Activated naive CD4-positive, alpha-beta T cell treated with anti-CD3 and anti-CD28 coated beads, Interleukin-2, amount 10 ng/mL, durations not matched to agents 7 days and 5 days (primary cell): Measurements from ENCODE around the gene KMT2E.

ENCODE experiments used
- CTCF ChIA-PET: fragments of 350-600 bp; sonication (Branson Sonifier 250); formaldehyde crosslinking; loops from one replicate; lab custom pipeline; 2021; ENCODE audit warnings: antibody characterized with exemption; lab: Charles Lee
- DNase-seq: peaks from one replicate; pipeline ENCODE4 v3.0.0-alpha.2; 2020
- H3K27ac Mint-ChIP-seq: one replicate; pipeline ENCODE4 v1.8.0; 2021; ENCODE audit warnings: mild to moderate bottlenecking, moderate library complexity, mixed read lengths
- H3K27me3 Mint-ChIP-seq: one replicate; pipeline ENCODE4 v1.8.0; 2021; ENCODE audit warnings: mild to moderate bottlenecking, mixed read lengths
- H3K36me3 Mint-ChIP-seq: one replicate; pipeline ENCODE4 v1.8.0; 2021; ENCODE audit warnings: mixed read lengths
- H3K4me1 Mint-ChIP-seq: one replicate; pipeline ENCODE4 v1.8.0; 2021; ENCODE audit warnings: mixed read lengths
- H3K4me3 Mint-ChIP-seq: one replicate; pipeline ENCODE4 v1.8.0; 2021; ENCODE audit warnings: mild to moderate bottlenecking, moderate library complexity, mixed read lengths
- H3K9me3 Mint-ChIP-seq: one replicate; pipeline ENCODE4 v1.8.0; 2021; ENCODE audit warnings: mixed read lengths

The KMT2E gene

DNA sequence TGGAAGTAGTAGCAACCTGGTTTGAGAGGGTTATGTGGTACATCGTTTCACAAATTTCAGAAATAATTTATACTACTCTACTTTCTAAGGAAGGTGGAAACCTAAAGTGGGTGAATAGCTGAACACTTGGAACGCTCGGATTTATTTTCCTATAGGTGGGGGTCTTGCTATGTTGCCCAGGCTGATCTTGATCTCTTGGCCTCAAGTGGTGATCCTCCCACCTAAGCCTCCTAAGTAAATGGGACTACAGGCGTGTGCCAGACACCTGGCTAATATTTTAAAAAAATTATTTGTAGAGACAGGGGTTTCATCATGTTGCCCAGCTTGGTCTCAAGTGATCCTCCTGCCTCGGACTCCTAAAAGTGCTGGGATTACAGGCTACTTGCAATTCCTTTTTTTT is 6.7 kb upstream of the KMT2E start:
- no peak overlapping the region for H3K27ac Mint-ChIP-seq
- peaks cover 54% of the 10 kb centered on the region for H3K36me3 Mint-ChIP-seq
- CTCF ChIA-PET: interaction anchor here (0.8 to 14.5 kb wide), 5 partner anchors 11 to 82 kb away, joined by 3 to 154 read pairs (median 4); no protein-coding TSS in a partner anchor
- peaks cover 72% of the 10 kb centered on the region for H3K4me1 Mint-ChIP-seq
- H3K27me3 Mint-ChIP-seq: peaks cover 2% of the 10 kb centered on the region
- DNase-seq: no peak
- no peak overlapping the region for H3K4me3 Mint-ChIP-seq
- H3K9me3 Mint-ChIP-seq: no peaks in the 10 kb centered on the region

DNA sequence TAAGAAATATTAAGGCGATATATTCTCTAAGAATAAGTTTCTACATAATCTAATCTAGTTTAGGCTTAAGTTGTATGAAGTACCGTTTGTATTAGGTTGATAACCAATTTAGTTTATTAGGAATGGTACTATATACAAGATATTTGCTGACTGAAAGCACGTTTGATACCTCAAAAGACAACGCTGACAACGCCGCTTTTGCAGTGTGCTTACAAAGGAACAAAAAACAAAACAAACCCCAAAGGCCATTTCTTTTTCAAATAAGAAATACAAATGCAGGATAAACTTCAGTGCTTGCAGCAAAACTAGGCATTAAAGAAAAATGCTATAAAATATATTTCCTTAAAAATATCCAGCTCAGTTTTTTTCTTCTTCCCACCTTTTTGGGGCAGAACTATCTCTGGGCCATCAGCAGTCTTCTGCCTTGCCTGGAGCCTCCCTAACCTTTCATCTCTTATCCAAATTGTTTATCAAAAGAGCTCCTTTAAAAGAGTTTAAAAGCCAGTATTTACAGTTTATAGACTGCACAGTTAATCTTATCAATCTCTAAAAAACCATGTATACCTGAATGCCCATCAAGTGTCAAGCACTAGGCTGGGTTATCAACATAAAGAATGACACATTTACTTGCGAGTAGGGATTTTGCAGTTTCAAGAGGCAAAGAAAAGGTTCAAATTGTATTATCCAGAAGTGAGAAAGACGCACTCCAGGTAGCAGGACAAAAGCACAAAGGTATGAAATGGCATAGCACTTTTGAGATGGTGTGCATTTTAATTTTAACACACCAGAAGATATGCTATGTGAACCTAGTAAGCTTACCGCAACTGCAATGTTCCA is 4.1 kb upstream of the KMT2E start:
- DNase-seq: no peak
- H3K9me3 Mint-ChIP-seq: no peaks in the 10 kb centered on the region
- peak overlapping the region; percentile 100 for H3K27ac Mint-ChIP-seq
- peak overlapping the region; percentile 99 for H3K4me3 Mint-ChIP-seq
- peaks cover 48% of the 10 kb centered on the region for H3K4me1 Mint-ChIP-seq
- CTCF ChIA-PET: interaction anchor here (0.5 to 14.5 kb wide), 6 partner anchors 11 to 49 kb away, joined by 3 to 154 read pairs (median 4); no protein-coding TSS in a partner anchor
- peaks cover 68% of the 10 kb centered on the region for H3K36me3 Mint-ChIP-seq
- peaks cover 18% of the 10 kb centered on the region for H3K27me3 Mint-ChIP-seq

DNA sequence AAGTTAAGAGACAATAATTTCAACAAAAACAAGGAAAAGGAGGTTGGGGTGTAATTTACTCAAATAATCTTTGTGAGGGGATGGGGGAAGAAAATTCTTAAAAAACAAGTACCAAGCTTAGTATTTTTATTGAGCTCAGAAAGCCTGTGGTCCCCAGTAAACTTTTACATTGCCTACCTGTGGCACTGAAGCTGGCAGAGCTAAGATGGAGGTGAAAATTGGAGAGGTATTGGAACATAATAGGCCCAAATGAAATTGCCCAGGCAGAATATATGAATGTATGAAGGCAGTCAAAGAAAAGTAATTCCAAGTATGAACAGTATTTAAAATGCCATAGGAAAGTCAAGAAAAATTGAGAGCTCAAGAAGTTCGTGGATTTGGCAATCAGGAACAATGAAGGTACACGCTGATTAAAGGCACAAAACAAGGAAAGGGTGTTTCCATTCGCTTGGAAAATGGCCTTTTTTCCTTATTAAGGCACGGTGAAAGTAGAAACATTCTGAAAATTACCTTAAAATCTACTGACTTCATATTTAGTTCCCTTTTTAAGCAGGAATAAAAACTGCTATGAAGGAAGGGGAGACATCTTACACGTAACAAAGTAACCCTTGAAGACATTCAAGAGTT is 3.4 kb upstream of the KMT2E start:
- no peak for DNase-seq
- no peaks in the 10 kb centered on the region for H3K9me3 Mint-ChIP-seq
- H3K27me3 Mint-ChIP-seq: peaks cover 18% of the 10 kb centered on the region
- peaks cover 72% of the 10 kb centered on the region for H3K36me3 Mint-ChIP-seq
- H3K4me3 Mint-ChIP-seq: peak overlapping the region; percentile 99
- CTCF ChIA-PET: interaction anchor here (0.5 to 14.5 kb wide), 6 partner anchors 10 to 68 kb away, joined by 3 to 154 read pairs (median 4); no protein-coding TSS in a partner anchor
- H3K4me1 Mint-ChIP-seq: peaks cover 45% of the 10 kb centered on the region
- H3K27ac Mint-ChIP-seq: peak overlapping the region; percentile 100

DNA sequence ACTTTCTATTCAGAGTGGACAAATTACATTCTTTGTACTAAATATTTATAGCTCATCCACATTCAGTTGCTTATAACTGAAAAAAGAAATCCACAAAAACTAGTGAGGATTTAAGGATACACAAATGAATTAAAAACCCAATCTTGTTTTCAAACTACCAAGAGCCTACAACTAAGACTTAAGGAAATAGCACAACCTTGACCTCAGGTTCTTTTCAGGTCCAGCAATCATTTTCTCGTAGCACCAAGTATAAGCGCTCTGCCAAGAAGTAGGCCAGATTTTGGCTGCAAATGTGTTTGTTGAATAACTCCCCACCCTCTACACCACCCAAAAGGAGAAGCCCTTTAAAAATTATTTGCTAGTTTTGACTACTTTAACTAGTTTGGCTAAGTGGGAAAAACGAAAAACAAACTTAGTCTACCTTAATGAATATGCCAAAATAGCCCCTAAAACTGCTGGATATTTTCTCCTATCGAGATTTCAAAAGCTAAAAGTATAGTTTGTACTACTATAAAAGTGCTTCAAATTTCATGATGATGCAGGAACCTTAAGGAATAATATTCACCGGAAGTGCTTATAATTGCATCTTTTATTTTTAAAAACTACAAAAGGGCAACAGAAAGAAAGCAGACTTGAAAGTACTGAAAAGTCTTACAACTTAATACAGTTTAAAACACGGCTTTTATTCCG is 2.7 kb upstream of the KMT2E start:
- Mint-ChIP-seq H3K27me3 (peaks cover 18% of the 10 kb centered on the region), H3K4me1 (peaks cover 42% of the 10 kb centered on the region), H3K36me3 (peaks cover 75% of the 10 kb centered on the region), H3K4me3 (peak overlapping the region; percentile 99), H3K27ac (peak overlapping the region; percentile 100), H3K9me3 (no peaks in the 10 kb centered on the region)
- CTCF ChIA-PET: interaction anchor here (1.1 to 14.5 kb wide), 4 partner anchors 13 to 68 kb away, joined by 3 to 154 read pairs (median 6); no protein-coding TSS in a partner anchor
- no peak for DNase-seq

DNA sequence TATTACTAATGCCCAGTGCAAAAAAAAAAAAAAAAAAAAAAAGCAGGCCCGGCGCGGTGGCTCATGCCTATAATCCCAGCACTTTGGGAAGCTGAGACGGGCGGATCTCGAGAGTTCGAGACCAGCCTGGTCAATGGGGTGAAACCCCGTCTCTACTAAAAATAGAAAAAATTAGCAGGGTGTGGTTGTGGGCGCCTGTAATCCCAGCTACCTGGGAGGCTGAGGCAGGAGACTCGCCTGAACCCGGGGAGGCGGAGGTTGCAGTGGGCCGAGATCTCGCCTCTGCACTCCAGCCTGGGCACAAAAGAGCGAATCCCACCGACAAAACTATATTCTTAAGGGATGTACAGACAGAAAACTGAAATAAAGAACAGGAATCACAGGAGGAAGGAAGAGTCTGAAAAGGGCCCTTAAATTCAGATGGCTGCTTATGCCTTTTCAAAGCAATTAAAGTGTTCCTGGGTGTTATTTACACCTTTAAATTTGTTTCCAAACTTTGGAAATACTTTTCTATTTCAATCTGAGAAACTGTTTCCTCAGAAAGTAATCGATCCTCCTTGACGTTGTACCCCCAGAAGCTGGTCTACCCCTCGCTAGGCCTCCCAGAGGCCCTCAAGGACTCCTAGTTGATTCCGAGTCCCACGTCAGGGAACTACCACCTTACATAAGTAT is 2.0 kb upstream of the KMT2E start:
- peak; percentile 32 for DNase-seq
- H3K4me1 Mint-ChIP-seq: peaks cover 41% of the 10 kb centered on the region
- peaks cover 74% of the 10 kb centered on the region for H3K36me3 Mint-ChIP-seq
- no peaks in the 10 kb centered on the region for H3K9me3 Mint-ChIP-seq
- H3K4me3 Mint-ChIP-seq: peak overlapping the region; percentile 99
- CTCF ChIA-PET: interaction anchor here (1.1 to 14.5 kb wide), 3 partner anchors 29 to 69 kb away, joined by 3 to 154 read pairs (median 7); no protein-coding TSS in a partner anchor
- peaks cover 18% of the 10 kb centered on the region for H3K27me3 Mint-ChIP-seq
- H3K27ac Mint-ChIP-seq: peak overlapping the region; percentile 100

- CTCF ChIA-PET: interaction anchor here (0.6 to 14.5 kb wide), 4 partner anchors 24 to 70 kb away, joined by 3 to 154 read pairs (median 6); no protein-coding TSS in a partner anchor
- no peaks in the 10 kb centered on the region for H3K9me3 Mint-ChIP-seq
- peaks cover 77% of the 10 kb centered on the region for H3K36me3 Mint-ChIP-seq
- peaks cover 43% of the 10 kb centered on the region for H3K4me1 Mint-ChIP-seq
- H3K4me3 Mint-ChIP-seq: peak overlapping the region; percentile 99
- DNase-seq: peak; percentile 99
- H3K27me3 Mint-ChIP-seq: peaks cover 18% of the 10 kb centered on the region
- H3K27ac Mint-ChIP-seq: peak overlapping the region; percentile 100
Observed at GRCh38 chr7:105012503-105013220, 1.3 kb upstream of the KMT2E start.

DNA sequence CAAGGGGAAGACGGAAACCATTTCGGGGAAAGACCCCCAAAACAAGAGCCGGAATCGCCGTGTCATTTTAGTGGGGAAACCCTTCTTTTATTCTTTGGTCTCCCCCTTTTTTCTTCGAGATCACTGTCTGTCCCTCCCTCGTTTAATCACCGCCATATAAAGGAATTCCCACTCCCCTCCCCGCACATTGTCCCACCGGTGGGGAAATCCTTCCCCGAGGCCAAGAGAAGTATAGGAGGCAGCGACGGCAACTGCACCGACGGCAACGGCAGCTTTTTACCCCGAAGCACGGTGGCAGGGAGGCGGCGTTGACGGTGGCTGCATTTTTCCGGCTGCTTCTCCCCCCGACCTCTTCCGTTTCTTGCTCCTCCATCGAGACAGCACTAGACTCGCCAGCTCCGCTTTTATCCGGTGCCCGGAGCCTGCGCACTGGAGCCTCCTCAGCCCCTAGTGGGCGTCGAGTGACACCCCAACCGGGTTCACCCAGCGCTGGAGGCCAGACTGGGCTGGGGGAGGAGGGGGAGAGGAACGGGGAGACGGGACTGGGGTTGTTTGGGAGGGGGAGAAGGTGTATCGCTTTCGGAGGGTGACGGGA is 687 bp upstream of the KMT2E start:
- H3K4me1 Mint-ChIP-seq: peaks cover 41% of the 10 kb centered on the region
- H3K4me3 Mint-ChIP-seq: peak overlapping the region; percentile 99
- H3K27me3 Mint-ChIP-seq: peaks cover 18% of the 10 kb centered on the region
- peak; percentile 96 for DNase-seq
- peak overlapping the region; percentile 100 for H3K27ac Mint-ChIP-seq
- H3K9me3 Mint-ChIP-seq: no peaks in the 10 kb centered on the region
- peaks cover 74% of the 10 kb centered on the region for H3K36me3 Mint-ChIP-seq
- CTCF ChIA-PET: interaction anchor here (0.6 to 14.5 kb wide), 3 partner anchors 25 to 70 kb away, joined by 3 to 154 read pairs (median 4); no protein-coding TSS in a partner anchor

GRCh38 chr7:105014693-105015389 is 836 bp downstream of the KMT2E start:
- Mint-ChIP-seq H3K27me3 (peaks cover 18% of the 10 kb centered on the region), H3K4me3 (peak overlapping the region; percentile 99), H3K36me3 (peaks cover 68% of the 10 kb centered on the region), H3K4me1 (peaks cover 35% of the 10 kb centered on the region), H3K9me3 (no peaks in the 10 kb centered on the region), H3K27ac (peak overlapping the region; percentile 100)
- CTCF ChIA-PET: interaction anchor here (0.9 to 14.5 kb wide), 3 partner anchors 32 to 41 kb away, joined by 3 to 154 read pairs (median 3); no protein-coding TSS in a partner anchor
- DNase-seq: peak; percentile 71

- CTCF ChIA-PET: interaction anchor here (0.9 to 14.5 kb wide), 3 partner anchors 32 to 40 kb away, joined by 3 to 154 read pairs (median 3); no protein-coding TSS in a partner anchor
- Mint-ChIP-seq H3K27me3 (peaks cover 18% of the 10 kb centered on the region), H3K4me1 (peaks cover 32% of the 10 kb centered on the region), H3K36me3 (peaks cover 65% of the 10 kb centered on the region), H3K4me3 (peak overlapping the region; percentile 99), H3K9me3 (no peaks in the 10 kb centered on the region), H3K27ac (peak overlapping the region; percentile 100)
- peak; percentile 50 for DNase-seq
Observed at GRCh38 chr7:105015390-105015965, 1.5 kb downstream of the KMT2E start.

- Mint-ChIP-seq H3K27ac (peak overlapping the region; percentile 100), H3K36me3 (peaks cover 62% of the 10 kb centered on the region), H3K9me3 (no peaks in the 10 kb centered on the region), H3K27me3 (peaks cover 18% of the 10 kb centered on the region), H3K4me3 (peak overlapping the region; percentile 99), H3K4me1 (peaks cover 36% of the 10 kb centered on the region)
- DNase-seq: no peak
- CTCF ChIA-PET: interaction anchor here (1.0 to 14.5 kb wide), 3 partner anchors 10 to 36 kb away, joined by 3 to 154 read pairs (median 3); no protein-coding TSS in a partner anchor
Observed at GRCh38 chr7:105016068-105016708, 2.2 kb downstream of the KMT2E start.
